Type B pancreatic cell (in vitro differentiated cells): ENCODE data around the gene TNNT3. TPM values are rescaled to one million over a fixed set of nuclear protein-coding genes. Genes with fewer than 3 reads are reported as not detected.

Experiments
- DNase-seq: peaks from one replicate; pipeline ENCODE4 v3.0.0; 2021; ENCODE audit warnings: mixed read lengths; ENCODE audit not compliant: unreplicated experiment; ENCODE audit errors: extremely low spot score
- H3K27ac Mint-ChIP-seq: 2 replicates; pipeline ENCODE4 v1.8.0; 2021; ENCODE audit warnings: mild to moderate bottlenecking, mixed read lengths
- H3K27me3 Mint-ChIP-seq: 2 replicates; pipeline ENCODE4 v1.8.0; 2021; ENCODE audit warnings: mixed read lengths
- H3K36me3 Mint-ChIP-seq: 2 replicates; pipeline ENCODE4 v1.8.0; 2021; ENCODE audit warnings: mixed read lengths
- H3K4me1 Mint-ChIP-seq: one replicate; pipeline ENCODE4 v1.8.0; 2021; ENCODE audit warnings: mixed read lengths; ENCODE audit not compliant: unreplicated experiment
- H3K4me3 Mint-ChIP-seq: 2 replicates; pipeline ENCODE4 v1.8.0; 2021; ENCODE audit warnings: mild to moderate bottlenecking, mixed read lengths
- H3K9me3 Mint-ChIP-seq: 2 replicates; pipeline ENCODE4 v1.8.0; 2021; ENCODE audit warnings: mixed read lengths
- CTCF ChIP-seq: fragments of 200-600 bp; sonication (generic); conservative IDR thresholded peaks from 2 replicates; pipeline ENCODE4 v1.5.0; 2021; ENCODE audit warnings: antibody characterized with exemption, mild to moderate bottlenecking
- total RNA-seq: library from RNA; stranded (reverse); gene quantifications from 2 replicates; pipeline ENCODE4 v1.2.1, GENCODE V29; 2021; ENCODE audit warnings: low replicate concordance

TNNT3 gene
- total RNA-seq, 1 donor from 2014 or later = 17.3 TPM

GRCh38 chr11:1946812-1947484 is 27.4 kb downstream of the TNNT3 start, which contains the start of gene MRPL23:
MRPL23 (plus strand) TSS chr11:1947332; CDS start chr11:1947363, 31 bp downstream.
- H3K27ac Mint-ChIP-seq = no peak within 1 kb of the TSS
- no peak within 1 kb of the TSS for H3K4me3 Mint-ChIP-seq
- no peak for TF ChIP-seq CTCF
- no peaks in the 10 kb centered on the region for H3K9me3 Mint-ChIP-seq
- DNase-seq = no peak
- no peaks in the 10 kb centered on the region for H3K36me3 Mint-ChIP-seq
- no peaks in the 10 kb centered on the region for H3K27me3 Mint-ChIP-seq
- peaks cover 8% of the 10 kb centered on the region for H3K4me1 Mint-ChIP-seq

GRCh38 chr11:1947592-1948237 is 28.2 kb downstream of the TNNT3 start:
- no peaks in the 10 kb centered on the region for H3K27me3 Mint-ChIP-seq
- H3K36me3 Mint-ChIP-seq = no peaks in the 10 kb centered on the region
- H3K4me1 Mint-ChIP-seq = peaks cover 8% of the 10 kb centered on the region
- no peak overlapping the region for H3K27ac Mint-ChIP-seq
- no peak for DNase-seq
- no peaks in the 10 kb centered on the region for H3K9me3 Mint-ChIP-seq
- no peak overlapping the region for H3K4me3 Mint-ChIP-seq
- no peak for TF ChIP-seq CTCF

- no peak overlapping the region for H3K27ac Mint-ChIP-seq
Measured at GRCh38 chr11:1948389-1948788, 28.9 kb downstream of the TNNT3 start.

GRCh38 chr11:1949302-1949701 is 29.8 kb downstream of the TNNT3 start:
- Mint-ChIP-seq H3K36me3 (no peaks in the 10 kb centered on the region), H3K27me3 (no peaks in the 10 kb centered on the region), H3K9me3 (no peaks in the 10 kb centered on the region), H3K4me1 (no peaks in the 10 kb centered on the region), H3K4me3 (no peak overlapping the region), H3K27ac (no peak overlapping the region)
- TF ChIP-seq CTCF = no peak
- no peak for DNase-seq

More at GRCh38 chr11:1948389-1948788, 28.9 kb downstream of the TNNT3 start:
- no peak for TF ChIP-seq CTCF
- DNase-seq = no peak
- Mint-ChIP-seq H3K4me1 (peaks cover 8% of the 10 kb centered on the region), H3K36me3 (no peaks in the 10 kb centered on the region), H3K9me3 (no peaks in the 10 kb centered on the region), H3K27me3 (no peaks in the 10 kb centered on the region), H3K4me3 (no peak overlapping the region)

GRCh38 chr11:1949922-1950321 is 30.4 kb downstream of the TNNT3 start:
- DNase-seq = no peak
- no peaks in the 10 kb centered on the region for H3K4me1 Mint-ChIP-seq
- H3K9me3 Mint-ChIP-seq = no peaks in the 10 kb centered on the region
- H3K4me3 Mint-ChIP-seq = no peak overlapping the region
- H3K27me3 Mint-ChIP-seq = no peaks in the 10 kb centered on the region
- no peaks in the 10 kb centered on the region for H3K36me3 Mint-ChIP-seq
- no peak overlapping the region for H3K27ac Mint-ChIP-seq
- no peak for TF ChIP-seq CTCF
